Measurements from ENCODE around the gene EFHD2.
"Not testable (repeated sequence)": the region's sequence is repeated elsewhere in the genome, so short reads cannot be mapped to it uniquely, and the experiment has no call there.

Gene EFHD2

DNA sequence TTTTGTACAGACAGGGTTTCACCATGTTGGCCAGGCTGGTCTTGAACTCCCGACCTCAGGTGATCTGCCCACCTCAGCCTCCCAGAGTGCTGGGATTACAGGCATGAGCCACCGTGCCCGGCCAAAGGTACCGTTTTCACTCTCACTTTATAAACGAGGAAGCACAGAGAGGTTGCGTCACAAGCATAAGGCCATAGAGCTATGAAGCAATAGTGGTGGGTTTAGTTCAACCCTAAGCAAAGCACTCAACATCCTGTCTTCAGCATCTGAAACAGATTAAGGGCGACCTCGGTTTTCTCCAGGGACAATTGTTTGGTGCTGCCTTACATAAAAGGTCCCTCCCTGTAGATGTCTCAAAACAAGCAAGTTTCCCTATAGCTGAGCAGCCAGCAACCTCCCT, 25.1 kb downstream of the EFHD2 start:
- DNase-seq, result not testable (repeated sequence)

DNA sequence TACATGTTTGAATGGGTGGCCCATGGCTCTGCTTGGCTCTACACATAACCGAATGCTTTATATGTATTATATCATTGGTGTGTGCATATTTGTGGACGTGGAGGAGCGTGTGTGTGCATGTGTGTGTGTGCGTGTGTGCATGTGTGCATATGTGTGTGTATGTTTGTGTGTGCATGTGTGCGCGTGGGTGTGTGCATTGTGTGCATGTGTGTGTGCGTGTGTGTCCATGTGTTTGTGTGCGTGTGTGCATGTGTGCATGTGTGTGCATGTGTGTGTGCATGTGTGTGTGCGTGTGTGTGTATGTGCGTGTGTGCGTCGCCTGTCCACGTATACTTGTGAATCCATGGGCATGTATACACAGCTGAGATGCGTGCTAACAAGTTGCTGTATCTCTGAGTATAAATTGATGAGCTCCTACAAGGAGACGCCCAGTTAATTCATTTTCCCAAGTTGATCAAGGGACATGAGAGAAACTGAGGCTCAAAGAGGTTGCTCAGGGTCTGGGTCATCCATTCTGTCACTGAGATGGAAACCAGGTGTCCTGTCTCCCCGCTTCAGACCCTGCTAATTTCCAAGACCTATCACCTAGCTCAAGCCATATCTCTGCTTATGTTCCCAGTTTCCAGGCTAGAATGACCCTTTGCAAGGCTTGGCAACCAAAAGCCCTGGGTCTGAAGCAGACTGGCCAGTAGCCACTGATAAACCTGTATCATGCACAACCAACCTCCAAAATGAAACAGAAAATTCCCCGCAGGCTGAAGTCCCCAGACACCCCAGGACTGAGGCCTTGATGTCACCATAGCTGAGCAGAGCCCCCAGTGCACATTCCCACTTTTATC, 25.8 kb downstream of the EFHD2 start:
- DNase-seq, result no peak

DNA sequence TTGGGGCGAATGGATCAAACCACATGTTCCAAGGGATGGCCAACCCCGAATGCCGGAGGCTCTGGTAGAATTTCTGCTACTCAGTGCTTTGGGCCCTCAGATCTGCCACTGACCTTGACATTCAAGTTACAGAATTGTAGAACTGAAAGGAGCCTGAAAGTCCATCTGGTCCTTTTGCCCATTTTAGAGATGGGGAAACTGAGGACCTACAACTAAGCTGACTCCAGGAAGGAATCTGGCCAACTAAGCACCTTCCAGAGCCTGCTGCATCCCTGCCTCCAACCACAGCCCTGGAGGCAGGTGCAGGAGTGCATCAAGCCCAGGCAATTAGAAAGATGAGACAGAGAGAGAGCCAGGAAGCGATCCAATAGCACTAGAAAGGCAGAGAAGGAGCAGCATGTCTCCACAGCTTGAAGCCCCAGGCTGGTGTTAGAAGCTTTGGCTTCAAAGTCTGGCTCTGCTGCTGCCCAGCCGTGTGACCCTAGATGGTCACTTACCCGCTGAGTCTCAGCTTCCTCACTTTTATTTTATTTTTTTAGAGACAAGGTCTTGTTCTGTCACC, 27.3 kb downstream of the EFHD2 start:
- no peak for DNase-seq

DNA sequence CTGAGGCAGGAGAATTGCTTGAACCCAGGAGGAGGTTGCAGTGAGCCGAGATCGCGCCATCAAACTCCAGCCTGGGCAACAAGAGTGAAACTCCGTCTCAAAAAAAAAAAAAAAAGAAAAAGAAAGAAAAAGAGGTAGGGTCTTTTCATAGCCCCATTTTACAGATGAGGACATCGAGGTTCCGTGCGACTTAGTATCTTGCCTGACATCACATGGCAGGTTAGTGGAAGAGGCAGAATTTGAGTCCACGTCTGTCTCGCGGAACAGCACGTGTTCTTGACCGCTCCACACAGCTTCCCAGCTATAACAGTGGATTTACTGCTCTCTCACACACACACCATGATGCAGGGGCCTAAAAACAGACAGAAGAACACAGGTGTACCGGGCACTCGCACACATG, 29.6 kb downstream of the EFHD2 start:
- DNase-seq, result no peak

DNA sequence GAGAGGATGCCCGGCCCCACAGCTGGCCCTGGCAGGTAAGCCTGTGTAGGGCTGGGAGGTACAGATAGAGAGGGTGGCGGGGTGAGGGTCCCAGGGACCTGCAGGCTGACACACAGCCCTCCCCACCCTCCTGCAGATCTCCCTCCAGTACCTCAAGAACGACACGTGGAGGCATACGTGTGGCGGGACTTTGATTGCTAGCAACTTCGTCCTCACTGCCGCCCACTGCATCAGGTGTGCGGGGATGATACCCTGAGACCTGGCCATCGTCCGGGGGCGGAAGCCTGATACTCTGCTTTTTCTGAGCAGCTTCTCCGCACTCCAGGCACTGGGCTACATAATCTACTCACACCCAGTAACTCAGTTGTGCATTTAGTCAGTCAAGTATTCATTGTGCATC, 30.7 kb downstream of the EFHD2 start:
- no peak for DNase-seq

DNA sequence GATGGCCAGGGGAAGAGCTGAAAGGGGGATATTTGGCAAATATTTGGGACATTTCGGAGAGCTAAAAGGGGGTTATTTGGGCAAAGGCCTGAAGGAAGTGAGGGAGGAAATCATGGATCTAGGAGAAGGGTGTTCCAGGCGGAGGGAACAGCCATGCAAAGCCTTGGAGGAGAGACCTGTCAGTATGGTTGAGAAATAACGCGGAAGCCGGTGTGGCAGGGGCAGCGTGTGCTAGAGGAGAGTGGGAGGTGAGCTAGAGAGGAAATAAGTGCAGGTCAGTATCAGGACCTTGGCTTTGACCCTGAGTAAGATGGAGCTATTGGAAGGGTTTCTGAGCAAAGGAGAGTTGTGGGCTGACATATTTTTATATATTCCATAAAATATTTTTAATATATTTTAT, 31.6 kb downstream of the EFHD2 start:
- DNase-seq, result no peak

DNA sequence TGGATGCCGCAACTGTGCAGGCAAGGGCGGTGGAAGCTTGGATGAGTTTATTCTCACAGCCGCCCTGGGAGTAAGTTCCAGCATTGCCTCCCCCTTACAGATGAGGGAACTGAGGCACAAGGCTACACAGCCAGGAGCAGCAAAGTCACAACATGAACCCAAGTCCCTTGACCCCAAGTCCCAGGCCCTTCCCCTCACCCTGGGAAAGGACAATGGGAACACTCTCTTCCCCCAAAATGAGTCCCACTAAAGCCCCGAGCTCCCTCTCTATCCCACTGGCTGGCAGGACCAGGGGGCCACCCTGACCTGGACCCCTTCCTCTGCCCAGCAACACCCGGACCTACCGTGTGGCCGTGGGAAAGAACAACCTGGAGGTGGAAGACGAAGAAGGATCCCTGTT, 32.4 kb downstream of the EFHD2 start:
- no peak for DNase-seq

DNA sequence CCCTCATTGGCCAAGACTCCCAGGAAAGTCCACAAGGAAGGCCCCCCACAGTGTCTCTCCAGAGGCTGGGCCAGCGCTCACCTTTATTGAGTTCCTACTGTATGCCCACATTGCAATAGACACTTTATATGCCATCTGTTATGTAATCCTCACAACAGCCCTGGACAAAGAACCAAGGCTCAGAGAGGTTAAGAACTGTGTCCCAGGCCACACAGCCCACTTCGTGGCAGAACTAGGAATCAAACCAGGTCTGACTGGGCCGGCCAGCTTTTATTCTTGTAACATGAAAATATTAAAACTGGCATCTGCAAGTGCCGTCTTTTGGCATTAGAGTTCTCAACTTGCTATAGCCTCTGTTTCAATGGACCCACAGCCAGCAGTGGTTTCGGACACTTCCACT, 33.1 kb downstream of the EFHD2 start:
- DNase-seq, result no peak

DNA sequence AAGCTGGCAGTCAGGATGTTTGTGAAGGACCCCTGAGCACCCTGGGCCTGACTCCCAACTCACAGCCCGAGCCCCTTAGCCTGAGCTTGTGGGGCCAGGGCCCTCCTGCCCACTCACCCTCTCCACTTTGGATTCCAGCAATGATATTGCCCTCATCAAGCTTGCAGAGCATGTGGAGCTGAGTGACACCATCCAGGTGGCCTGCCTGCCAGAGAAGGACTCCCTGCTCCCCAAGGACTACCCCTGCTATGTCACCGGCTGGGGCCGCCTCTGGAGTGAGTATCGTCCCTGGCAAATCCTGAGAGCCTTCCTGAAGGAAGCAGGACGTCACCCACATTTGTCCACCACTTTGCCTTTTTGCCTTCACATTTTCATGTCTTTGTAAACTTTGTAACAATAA, 33.6 kb downstream of the EFHD2 start:
- no peak for DNase-seq

DNA sequence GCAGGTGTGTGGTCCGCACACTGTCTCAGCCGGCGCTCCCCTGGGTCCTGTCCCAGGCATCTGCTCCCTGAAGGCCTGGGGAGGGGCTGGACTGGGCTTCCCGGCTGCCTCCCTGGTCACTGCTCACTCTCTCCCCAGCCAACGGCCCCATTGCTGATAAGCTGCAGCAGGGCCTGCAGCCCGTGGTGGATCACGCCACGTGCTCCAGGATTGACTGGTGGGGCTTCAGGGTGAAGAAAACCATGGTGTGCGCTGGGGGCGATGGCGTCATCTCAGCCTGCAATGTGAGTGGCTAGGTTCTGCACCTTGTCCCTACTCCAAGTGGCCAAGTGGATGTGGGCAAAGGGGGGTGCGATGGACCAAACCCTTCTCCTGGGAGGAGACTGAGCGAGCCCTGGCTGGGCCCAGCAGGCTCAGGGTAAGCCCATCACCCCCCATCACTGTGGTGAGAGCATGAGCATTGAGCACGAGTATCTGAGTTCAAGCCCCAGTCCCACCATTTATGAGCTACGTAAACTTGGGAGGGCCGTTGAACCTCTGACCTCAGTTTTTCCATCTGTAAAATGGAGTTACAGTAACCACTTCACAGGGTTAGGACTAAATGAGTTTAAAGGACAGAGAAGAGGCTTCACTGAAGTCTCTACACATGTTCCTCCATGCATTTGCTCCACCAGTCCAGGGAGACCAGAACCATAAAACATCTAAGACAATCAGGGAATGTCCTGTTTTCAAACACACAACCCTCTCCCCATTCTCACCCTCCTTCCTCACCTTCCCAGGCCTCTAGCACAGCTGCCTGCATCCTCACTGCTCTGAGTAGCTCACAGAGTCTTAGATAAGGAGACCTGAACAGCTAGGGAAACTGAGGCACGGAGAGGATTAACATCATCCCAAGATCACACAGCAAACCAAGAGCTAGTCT, 35.0 kb downstream of the EFHD2 start:
- DNase-seq, result no peak

DNA sequence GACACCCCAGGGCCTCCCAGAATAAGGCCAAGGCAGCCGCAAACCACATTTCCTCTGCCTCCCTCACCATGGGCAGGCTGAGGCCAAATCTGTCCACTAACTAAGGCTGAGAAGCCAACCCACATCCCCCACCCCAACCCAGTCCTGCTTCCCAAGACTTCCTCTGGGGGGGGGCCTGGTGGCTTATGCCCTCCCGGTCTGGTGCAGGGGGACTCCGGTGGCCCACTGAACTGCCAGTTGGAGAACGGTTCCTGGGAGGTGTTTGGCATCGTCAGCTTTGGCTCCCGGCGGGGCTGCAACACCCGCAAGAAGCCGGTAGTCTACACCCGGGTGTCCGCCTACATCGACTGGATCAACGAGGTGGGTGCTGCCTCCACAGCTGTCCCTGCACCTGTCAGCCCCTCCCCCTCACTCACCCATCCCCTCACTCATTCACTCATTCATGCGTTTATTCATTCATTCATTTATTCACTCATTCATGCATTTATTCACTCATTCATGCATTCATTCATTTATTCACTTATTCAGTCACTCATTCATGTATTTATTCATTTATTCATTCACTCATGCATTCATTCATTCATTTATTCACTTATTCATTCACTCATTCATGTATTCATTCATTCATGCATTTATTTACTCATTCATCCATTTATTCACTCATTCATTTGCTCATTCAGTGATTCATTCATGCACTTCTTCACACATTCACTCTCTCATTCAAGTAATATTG, 35.9 kb downstream of the EFHD2 start:
- no peak for DNase-seq

DNA sequence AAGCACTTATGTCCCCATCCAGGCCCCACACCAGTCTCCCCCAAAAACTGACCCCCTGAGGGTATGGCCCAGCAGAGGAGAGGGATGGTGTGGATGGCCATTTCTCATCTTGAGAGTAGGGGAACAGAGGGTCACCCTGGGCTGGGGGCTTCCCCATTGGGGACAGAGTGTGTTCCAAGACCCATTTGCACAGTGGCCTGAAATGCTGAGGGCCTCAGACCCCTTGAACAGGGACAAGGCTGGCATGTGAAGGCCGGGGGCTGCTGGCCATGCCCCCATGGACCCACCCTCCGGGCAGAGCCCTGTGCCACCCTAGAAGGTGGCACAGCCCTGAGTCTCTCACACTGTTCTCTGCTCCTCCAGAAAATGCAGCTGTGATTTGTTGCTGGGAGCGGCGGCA, 36.5 kb downstream of the EFHD2 start:
- no peak for DNase-seq

DNA sequence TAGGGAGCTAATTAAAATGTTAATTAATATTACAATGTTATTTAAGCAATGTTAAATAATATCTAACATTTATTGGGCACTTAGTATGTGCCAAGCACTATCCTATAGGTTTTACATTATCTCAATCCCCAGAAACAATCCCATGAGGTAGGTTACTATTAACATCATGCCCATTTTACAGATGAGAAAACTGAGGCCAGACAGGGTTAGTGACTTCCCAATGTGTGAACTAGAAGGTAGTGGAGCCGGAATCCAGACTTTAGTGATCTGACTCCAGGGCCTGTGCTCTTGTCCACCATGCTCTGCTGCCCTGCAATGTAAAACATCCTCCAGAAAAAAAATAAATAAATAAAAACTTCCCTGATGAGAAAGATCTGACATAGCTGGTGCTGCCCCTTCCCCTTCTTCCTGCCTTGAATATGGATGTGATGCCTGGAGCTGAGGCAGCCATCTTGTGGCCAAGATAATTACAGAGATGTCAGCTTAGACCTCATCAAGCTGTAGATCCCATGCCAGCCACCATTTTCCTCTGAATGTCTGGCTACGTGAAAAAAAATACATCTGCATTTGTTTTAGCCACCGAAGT, 39.3 kb downstream of the EFHD2 start:
- DNase-seq, result no peak

DNA sequence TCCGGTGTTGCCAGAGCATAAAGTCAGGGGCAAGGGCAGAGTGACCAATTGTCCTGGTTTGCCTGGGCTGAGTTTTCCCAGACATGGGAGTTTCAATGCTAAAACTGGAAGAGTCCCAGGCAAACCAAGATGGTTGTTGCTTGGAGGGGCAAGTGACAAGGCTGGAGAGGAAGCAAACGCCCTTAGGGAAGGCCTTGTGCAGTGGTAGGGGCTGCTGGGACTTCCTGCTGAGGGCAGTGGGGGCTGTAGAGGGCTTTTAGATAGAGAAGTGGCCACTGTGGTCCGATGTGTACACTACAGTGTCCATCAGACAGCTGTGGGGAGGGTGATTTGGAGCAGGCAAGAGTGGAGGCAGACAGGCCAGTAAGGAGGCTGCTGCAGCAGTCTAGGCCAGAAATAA, 39.9 kb downstream of the EFHD2 start:
- DNase-seq, result no peak

DNA sequence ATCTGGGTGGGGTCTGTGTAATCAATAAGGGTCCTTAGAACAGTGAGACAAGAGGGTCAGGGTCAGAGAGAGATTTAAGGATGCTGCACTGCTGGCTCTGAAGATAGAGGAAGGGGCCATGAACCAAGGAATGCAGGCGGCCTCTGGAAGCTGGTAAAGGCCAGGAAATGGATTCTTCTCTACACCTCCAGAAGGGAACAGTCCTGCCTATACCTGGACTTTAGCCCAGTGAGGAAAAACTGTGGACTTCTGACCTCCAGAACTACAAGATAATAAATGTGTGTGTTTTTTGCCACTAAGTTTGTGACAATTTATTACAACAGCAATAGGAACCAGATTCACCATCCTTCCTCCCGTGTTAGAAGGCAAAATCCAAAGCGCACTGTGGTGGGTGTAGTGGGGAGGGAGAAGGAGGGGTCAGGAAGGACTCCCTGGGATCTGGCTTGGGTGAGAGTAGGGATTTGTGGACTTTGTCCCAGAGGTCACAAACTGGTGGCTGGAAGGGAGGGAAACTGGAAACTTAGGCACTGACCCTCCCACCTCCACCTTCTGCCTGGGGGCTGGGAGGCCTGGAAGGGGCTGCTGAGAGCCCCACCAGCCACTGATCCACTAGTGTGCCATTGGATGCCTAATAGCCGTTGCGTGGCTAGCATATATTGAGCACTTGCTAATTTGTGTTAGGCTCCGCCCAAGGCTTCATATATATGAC, 41.5 kb downstream of the EFHD2 start:
- no peak for DNase-seq

DNA sequence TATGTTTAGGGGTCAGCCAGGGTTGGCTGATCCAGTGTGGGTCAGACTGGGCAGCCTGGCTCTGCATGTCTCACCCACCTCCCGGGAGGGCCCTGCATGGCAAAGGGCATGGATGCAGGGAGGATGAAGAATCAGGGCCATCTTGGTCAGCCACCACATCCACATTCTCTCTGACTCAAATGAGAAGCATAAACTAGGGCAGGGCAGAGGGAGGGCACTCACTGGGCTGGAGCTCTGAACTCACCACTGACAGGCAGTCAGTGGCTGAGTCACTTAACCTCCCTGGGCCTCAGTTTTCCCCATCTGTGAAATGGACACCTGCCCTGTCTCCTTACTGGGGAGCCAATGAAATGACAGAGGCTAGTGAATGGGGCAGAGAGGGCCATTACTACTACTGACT, 42.5 kb downstream of the EFHD2 start:
- no peak for DNase-seq

DNA sequence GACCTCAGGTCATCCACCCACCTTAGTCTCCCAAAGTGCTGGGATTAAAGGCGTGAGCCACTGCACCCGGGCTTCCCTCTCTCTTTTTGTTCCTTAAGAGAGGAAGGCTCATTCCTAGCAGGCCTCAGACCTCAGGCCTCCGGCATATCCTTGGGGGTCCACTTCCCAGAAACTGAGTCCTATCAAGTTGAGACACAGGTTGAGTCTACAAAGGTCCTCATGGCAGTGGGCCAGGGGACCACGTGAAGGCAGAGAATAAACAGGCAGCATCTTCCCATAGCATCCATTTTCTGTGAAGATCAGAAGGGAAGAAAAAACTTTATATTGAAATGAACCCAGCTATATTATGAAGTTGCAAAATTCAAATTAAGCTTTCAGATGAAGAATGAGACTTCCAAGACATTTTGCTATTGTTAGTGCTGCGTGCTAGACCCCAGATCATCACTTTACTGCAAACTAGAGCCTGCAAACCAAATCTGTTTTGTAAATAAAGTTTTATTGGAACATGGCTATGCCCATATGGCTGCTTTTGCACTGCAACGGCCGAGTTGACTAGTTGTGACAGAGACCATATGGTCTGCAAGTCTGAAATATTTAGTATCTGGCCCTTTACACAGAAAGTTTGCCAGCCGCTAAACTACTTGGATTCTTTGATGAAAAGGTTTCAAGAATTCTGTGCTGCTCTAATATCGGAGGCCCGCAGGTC, 43.3 kb downstream of the EFHD2 start:
- no peak for DNase-seq

DNA sequence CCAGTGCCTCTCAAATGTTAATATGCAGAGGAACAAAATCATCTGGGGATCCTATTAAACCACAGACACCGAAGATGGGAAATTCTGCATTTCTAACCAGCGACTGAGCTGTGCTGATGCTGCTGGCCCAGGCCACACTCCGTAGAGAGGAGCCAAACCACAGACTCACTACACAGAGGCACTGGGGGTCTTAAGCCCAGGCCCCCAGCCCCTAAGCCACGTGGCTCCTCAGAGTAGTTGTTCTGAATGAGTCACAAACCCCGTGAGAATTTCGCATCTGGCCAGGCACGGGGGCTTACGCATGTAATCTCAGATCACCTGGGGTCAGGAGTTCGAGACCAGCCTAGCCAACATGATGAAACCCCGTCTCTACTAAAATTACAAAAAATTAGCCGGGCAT, 44.0 kb downstream of the EFHD2 start:
- no peak for DNase-seq

DNA sequence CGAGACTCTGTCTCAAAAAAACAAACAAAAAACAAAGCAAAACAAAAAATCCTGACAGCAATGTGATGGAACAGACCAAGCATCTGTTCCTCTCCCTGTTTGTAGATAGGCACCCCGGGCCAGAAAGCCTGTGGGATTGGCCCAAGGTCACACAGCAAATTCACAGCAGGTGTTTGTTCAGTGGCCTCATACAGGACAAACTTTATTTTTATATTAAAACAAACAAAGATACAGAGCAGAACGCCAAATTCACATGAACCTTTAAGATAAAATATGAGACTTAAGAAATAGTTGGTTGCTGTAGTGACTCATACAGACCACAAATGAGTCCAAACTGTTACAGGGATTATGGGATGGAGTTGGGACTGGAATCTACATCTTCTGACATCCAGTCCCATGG, 44.6 kb downstream of the EFHD2 start:
- DNase-seq, result no peak

DNA sequence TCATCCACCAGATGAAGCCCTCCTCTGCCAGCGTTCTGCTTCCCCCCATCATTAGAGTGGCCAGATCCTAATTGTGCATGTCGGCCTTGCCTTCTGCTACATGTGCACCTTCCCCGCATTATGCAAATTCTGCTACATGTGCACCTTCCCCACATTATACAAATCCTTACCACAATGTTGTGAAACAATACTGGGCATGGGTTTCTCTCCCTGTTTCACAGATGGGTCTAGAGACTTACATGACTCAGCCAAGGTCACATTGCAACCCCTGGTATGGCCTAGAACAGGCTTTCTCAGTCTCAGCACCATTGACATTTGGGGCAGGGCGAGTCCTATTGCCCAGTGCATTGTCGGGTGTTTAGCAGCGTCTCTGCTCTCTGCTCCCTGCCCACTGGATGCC, 45.8 kb downstream of the EFHD2 start:
- DNase-seq, result no peak

DNA sequence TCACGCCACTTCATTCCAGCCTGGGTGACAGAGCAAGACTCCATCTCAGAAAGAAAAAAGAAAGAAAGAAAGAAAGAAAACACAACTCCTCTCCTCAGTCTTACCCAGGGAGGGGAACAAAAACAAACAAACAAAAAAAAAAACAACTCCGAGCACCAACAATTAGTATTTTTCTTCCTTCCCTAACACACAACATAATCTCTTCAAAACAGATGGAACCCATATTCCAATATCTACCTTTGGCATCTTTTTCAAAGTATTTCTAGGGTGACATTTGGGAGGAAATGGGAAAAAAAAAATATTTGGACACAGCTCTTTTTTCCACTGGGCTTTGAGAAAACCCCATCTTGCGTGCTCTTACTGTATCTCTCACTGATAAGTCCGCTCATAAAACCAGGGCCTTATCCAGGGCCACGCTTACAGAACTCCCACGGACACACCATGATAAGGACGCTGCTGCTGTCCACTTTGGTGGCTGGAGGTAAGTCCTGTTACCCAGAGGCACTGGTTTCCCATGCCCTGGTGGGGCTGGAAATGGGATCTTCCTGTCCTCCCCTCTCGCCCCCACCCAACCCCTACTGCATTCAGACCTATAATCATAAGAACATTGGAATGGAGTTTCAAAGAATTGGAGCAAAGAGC, 46.7 kb downstream of the EFHD2 start, which contains the start of gene CELA2A:
Gene CELA2A (plus strand): TSS at position 420 of the 642 bp plus-strand sequence. CDS start 22 bp downstream, at position 442.
- no peak for DNase-seq

All from NCI-H1930 (cell line).